Measurements from ENCODE around the gene CIAO2A. TPM values are rescaled to one million over a fixed set of nuclear protein-coding genes. Genes with fewer than 3 reads are reported as not detected.

The CIAO2A gene
- total RNA-seq, 1 experiment from 2014 or later = 129 TPM

GRCh38 chr15:64072812-64073211 lies 20.8 kb downstream of the CIAO2A start:
- Histone ChIP-seq H3K9me2 (replicated peaks; ENCODE audit: insufficient read depth, low read length) (no peaks in the 10 kb centered on the region), H3K4me2 (ENCODE audit: low read depth, low read length, poor library complexity, severe bottlenecking) (no peak overlapping the region), H3K27ac (ENCODE audit: low read length) (no peak overlapping the region), H3K9me3 (ENCODE audit: low read length) (no peaks in the 10 kb centered on the region), H4K20me1 (ENCODE audit: insufficient read depth, low read depth, low read length) (no peaks in the 10 kb centered on the region), H3K9ac (ENCODE audit: low read length) (no peak overlapping the region), H3K36me3 (ENCODE audit: insufficient read depth, low read length) (peaks cover 27% of the 10 kb centered on the region), H3K4me1 (ENCODE audit: low read length) (peaks cover 5% of the 10 kb centered on the region), H2AFZ (ENCODE audit: low read length) (no peak overlapping the region), H3K4me3 (ENCODE audit: low read length) (no peak overlapping the region), H3K79me2 (ENCODE audit: low read length) (peaks cover 15% of the 10 kb centered on the region), H3K27me3 (ENCODE audit: low read length) (no peaks in the 10 kb centered on the region)
- DNase-seq = no peak

- Histone ChIP-seq H3K4me2 (ENCODE audit: low read depth, low read length, poor library complexity, severe bottlenecking) (no peak overlapping the region), H3K9me3 (ENCODE audit: low read length) (no peaks in the 10 kb centered on the region), H3K9me2 (replicated peaks; ENCODE audit: insufficient read depth, low read length) (no peaks in the 10 kb centered on the region), H3K79me2 (ENCODE audit: low read length) (peaks cover 8% of the 10 kb centered on the region), H3K9ac (ENCODE audit: low read length) (no peak overlapping the region), H3K27ac (ENCODE audit: low read length) (no peak overlapping the region), H2AFZ (ENCODE audit: low read length) (no peak overlapping the region), H3K4me3 (ENCODE audit: low read length) (no peak overlapping the region), H3K4me1 (ENCODE audit: low read length) (peaks cover 7% of the 10 kb centered on the region), H3K27me3 (ENCODE audit: low read length) (no peaks in the 10 kb centered on the region), H4K20me1 (ENCODE audit: insufficient read depth, low read depth, low read length) (no peaks in the 10 kb centered on the region), H3K36me3 (ENCODE audit: insufficient read depth, low read length) (peaks cover 27% of the 10 kb centered on the region)
- no peak for DNase-seq
Measured at GRCh38 chr15:64071931-64072765, 21.5 kb downstream of the CIAO2A start.

- Histone ChIP-seq H3K27ac (ENCODE audit: low read length) (no peak overlapping the region), H4K20me1 (ENCODE audit: insufficient read depth, low read depth, low read length) (no peaks in the 10 kb centered on the region), H3K27me3 (ENCODE audit: low read length) (no peaks in the 10 kb centered on the region), H3K79me2 (ENCODE audit: low read length) (peaks cover 5% of the 10 kb centered on the region), H3K9ac (ENCODE audit: low read length) (no peak overlapping the region), H3K9me3 (ENCODE audit: low read length) (no peaks in the 10 kb centered on the region), H3K4me3 (ENCODE audit: low read length) (no peak overlapping the region), H3K4me2 (ENCODE audit: low read depth, low read length, poor library complexity, severe bottlenecking) (no peak overlapping the region), H3K36me3 (ENCODE audit: insufficient read depth, low read length) (peaks cover 27% of the 10 kb centered on the region), H3K9me2 (replicated peaks; ENCODE audit: insufficient read depth, low read length) (no peaks in the 10 kb centered on the region), H2AFZ (ENCODE audit: low read length) (no peak overlapping the region), H3K4me1 (ENCODE audit: low read length) (peaks cover 7% of the 10 kb centered on the region)
- no peak for DNase-seq
Measured at GRCh38 chr15:64070965-64071851, 22.4 kb downstream of the CIAO2A start.

- Histone ChIP-seq H3K4me1 (ENCODE audit: low read length) (peaks cover 7% of the 10 kb centered on the region), H3K36me3 (ENCODE audit: insufficient read depth, low read length) (peaks cover 24% of the 10 kb centered on the region), H3K27me3 (ENCODE audit: low read length) (no peaks in the 10 kb centered on the region), H3K4me2 (ENCODE audit: low read depth, low read length, poor library complexity, severe bottlenecking) (no peak overlapping the region), H2AFZ (ENCODE audit: low read length) (no peak overlapping the region), H3K4me3 (ENCODE audit: low read length) (no peak overlapping the region), H3K9ac (ENCODE audit: low read length) (no peak overlapping the region), H3K27ac (ENCODE audit: low read length) (no peak overlapping the region), H4K20me1 (ENCODE audit: insufficient read depth, low read depth, low read length) (no peaks in the 10 kb centered on the region), H3K9me3 (ENCODE audit: low read length) (no peaks in the 10 kb centered on the region), H3K79me2 (ENCODE audit: low read length) (no peaks in the 10 kb centered on the region), H3K9me2 (replicated peaks; ENCODE audit: insufficient read depth, low read length) (no peaks in the 10 kb centered on the region)
- DNase-seq = no peak
Measured at GRCh38 chr15:64070106-64070505, 23.5 kb downstream of the CIAO2A start.

- Histone ChIP-seq H4K20me1 (ENCODE audit: insufficient read depth, low read depth, low read length) (no peaks in the 10 kb centered on the region), H3K9me3 (ENCODE audit: low read length) (no peaks in the 10 kb centered on the region), H3K79me2 (ENCODE audit: low read length) (no peaks in the 10 kb centered on the region), H3K9ac (ENCODE audit: low read length) (no peak overlapping the region), H3K36me3 (ENCODE audit: insufficient read depth, low read length) (peaks cover 15% of the 10 kb centered on the region), H3K27me3 (ENCODE audit: low read length) (no peaks in the 10 kb centered on the region), H3K4me1 (ENCODE audit: low read length) (peaks cover 7% of the 10 kb centered on the region), H2AFZ (ENCODE audit: low read length) (peak overlapping the region; percentile 5; the same call in 1 of the 2 replicates), H3K4me2 (ENCODE audit: low read depth, low read length, poor library complexity, severe bottlenecking) (no peak overlapping the region), H3K4me3 (ENCODE audit: low read length) (no peak overlapping the region), H3K9me2 (replicated peaks; ENCODE audit: insufficient read depth, low read length) (no peaks in the 10 kb centered on the region), H3K27ac (ENCODE audit: low read length) (no peak overlapping the region)
- DNase-seq = no peak
Measured at GRCh38 chr15:64068133-64068532, 25.5 kb downstream of the CIAO2A start.

GRCh38 chr15:64067564-64068030 lies 26.0 kb downstream of the CIAO2A start:
- H2AFZ ChIP-seq (ENCODE audit: low read length) = peak overlapping the region; percentile 5; the same call in 1 of the 2 replicates
- no peak overlapping the region for H3K9ac ChIP-seq (ENCODE audit: low read length)
- peaks cover 7% of the 10 kb centered on the region for H3K4me1 ChIP-seq (ENCODE audit: low read length)
- H4K20me1 ChIP-seq (ENCODE audit: insufficient read depth, low read depth, low read length) = no peaks in the 10 kb centered on the region
- DNase-seq = peak; percentile 88
- no peak overlapping the region for H3K4me2 ChIP-seq (ENCODE audit: low read depth, low read length, poor library complexity, severe bottlenecking)
- no peaks in the 10 kb centered on the region for H3K9me3 ChIP-seq (ENCODE audit: low read length)
- H3K79me2 ChIP-seq (ENCODE audit: low read length) = no peaks in the 10 kb centered on the region
- H3K36me3 ChIP-seq (ENCODE audit: insufficient read depth, low read length) = peaks cover 9% of the 10 kb centered on the region
- no peak overlapping the region for H3K27ac ChIP-seq (ENCODE audit: low read length)
- no peaks in the 10 kb centered on the region for H3K9me2 ChIP-seq (replicated peaks; ENCODE audit: insufficient read depth, low read length)
- H3K4me3 ChIP-seq (ENCODE audit: low read length) = no peak overlapping the region
- no peaks in the 10 kb centered on the region for H3K27me3 ChIP-seq (ENCODE audit: low read length)

GRCh38 chr15:64066451-64066850 lies 27.2 kb downstream of the CIAO2A start:
- no peaks in the 10 kb centered on the region for H3K27me3 ChIP-seq (ENCODE audit: low read length)
- peaks cover 7% of the 10 kb centered on the region for H3K4me1 ChIP-seq (ENCODE audit: low read length)
- no peak overlapping the region for H3K27ac ChIP-seq (ENCODE audit: low read length)
- H3K36me3 ChIP-seq (ENCODE audit: insufficient read depth, low read length) = no peaks in the 10 kb centered on the region
- H3K9me3 ChIP-seq (ENCODE audit: low read length) = no peaks in the 10 kb centered on the region
- H3K9me2 ChIP-seq (replicated peaks; ENCODE audit: insufficient read depth, low read length) = no peaks in the 10 kb centered on the region
- H2AFZ ChIP-seq (ENCODE audit: low read length) = no peak overlapping the region
- H3K4me2 ChIP-seq (ENCODE audit: low read depth, low read length, poor library complexity, severe bottlenecking) = no peak overlapping the region
- H3K9ac ChIP-seq (ENCODE audit: low read length) = no peak overlapping the region
- H3K4me3 ChIP-seq (ENCODE audit: low read length) = no peak overlapping the region
- no peaks in the 10 kb centered on the region for H4K20me1 ChIP-seq (ENCODE audit: insufficient read depth, low read depth, low read length)
- no peak for DNase-seq
- no peaks in the 10 kb centered on the region for H3K79me2 ChIP-seq (ENCODE audit: low read length)

GRCh38 chr15:64060716-64061115 lies 32.9 kb downstream of the CIAO2A start:
- Histone ChIP-seq H3K36me3 (ENCODE audit: insufficient read depth, low read length) (no peaks in the 10 kb centered on the region), H3K4me1 (ENCODE audit: low read length) (no peaks in the 10 kb centered on the region), H3K27me3 (ENCODE audit: low read length) (no peaks in the 10 kb centered on the region), H3K27ac (ENCODE audit: low read length) (no peak overlapping the region), H3K9ac (ENCODE audit: low read length) (no peak overlapping the region), H3K4me3 (ENCODE audit: low read length) (no peak overlapping the region), H3K79me2 (ENCODE audit: low read length) (no peaks in the 10 kb centered on the region), H3K4me2 (ENCODE audit: low read depth, low read length, poor library complexity, severe bottlenecking) (no peak overlapping the region), H3K9me2 (replicated peaks; ENCODE audit: insufficient read depth, low read length) (no peaks in the 10 kb centered on the region), H4K20me1 (ENCODE audit: insufficient read depth, low read depth, low read length) (no peaks in the 10 kb centered on the region), H2AFZ (ENCODE audit: low read length) (no peak overlapping the region), H3K9me3 (ENCODE audit: low read length) (no peaks in the 10 kb centered on the region)
- DNase-seq = no peak

Measured in Karpas-422 (cell line).